Activated CD4-positive, alpha-beta T cell treated with anti-CD3 and anti-CD28 coated beads, Interleukin-2, amount 50 U/mL, for 48 hours (primary cell): ENCODE results near the gene CLOCK.
A peak's percentile ranks its signal among the peaks of the same experiment; 100 is the strongest.
"Not testable (repeated sequence)": the region's sequence is repeated elsewhere in the genome, so short reads cannot be mapped to it uniquely, and the experiment has no call there.

ENCODE experiments used
- DNase-seq, 2 experiments: peaks; one replicate each; pipeline ENCODE4 v3.0.0-alpha.2; 2020

The CLOCK gene

GRCh38 chr4:55546756-55547465 lies at the start of gene CLOCK:
CLOCK (minus strand) TSS chr4:55546909; CDS start chr4:55482785, 64,124 bp downstream.
- DNase-seq = peak; percentile 84 to 87

- DNase-seq = no peak
These were observed 45.3 kb upstream of the CLOCK start, which contains the start of gene PDCL2 for GRCh38 chr4:55592014-55592413. PDCL2 (minus strand) TSS chr4:55592245; CDS start chr4:55592109, 136 bp downstream.

GRCh38 chr4:55588160-55588559 lies 41.5 kb upstream of the CLOCK start:
- DNase-seq = no peak

- DNase-seq = not testable (repeated sequence)
These were observed 36.1 kb upstream of the CLOCK start for GRCh38 chr4:55582773-55583172.

- DNase-seq = no peak
These were observed 31.8 kb upstream of the CLOCK start for GRCh38 chr4:55578341-55579010.

- DNase-seq = no peak
These were observed 28.8 kb upstream of the CLOCK start for GRCh38 chr4:55575513-55575912.

- DNase-seq = no peak
These were observed 27.5 kb upstream of the CLOCK start for GRCh38 chr4:55574252-55574651.

GRCh38 chr4:55571806-55572205 lies 25.1 kb upstream of the CLOCK start:
- no peak for DNase-seq

- no peak for DNase-seq
These were observed 22.3 kb upstream of the CLOCK start for GRCh38 chr4:55568905-55569504.

GRCh38 chr4:55561889-55562288 lies 15.2 kb upstream of the CLOCK start:
- DNase-seq = no peak

GRCh38 chr4:55560096-55560495 lies 13.4 kb upstream of the CLOCK start:
- no peak for DNase-seq

- no peak for DNase-seq
These were observed 7.8 kb upstream of the CLOCK start for GRCh38 chr4:55554453-55555030.

- DNase-seq = peak in 1 of 2 experiments; percentile 7
These were observed 6.9 kb upstream of the CLOCK start for GRCh38 chr4:55553441-55554201.

GRCh38 chr4:55551964-55552363 lies 5.3 kb upstream of the CLOCK start:
- DNase-seq = not testable (repeated sequence)

- DNase-seq = no peak
These were observed 3.2 kb upstream of the CLOCK start for GRCh38 chr4:55549888-55550287.

- DNase-seq = no peak
These were observed 1.2 kb upstream of the CLOCK start for GRCh38 chr4:55547918-55548317.

GRCh38 chr4:55547466-55547770 lies 709 bp upstream of the CLOCK start:
- DNase-seq = no peak

GRCh38 chr4:55546506-55546755 lies 278 bp downstream of the CLOCK start:
- no peak for DNase-seq

- peak; percentile 60 to 71 for DNase-seq
These were observed 836 bp downstream of the CLOCK start for GRCh38 chr4:55545641-55546505.

GRCh38 chr4:55545151-55545550 lies 1.6 kb downstream of the CLOCK start:
- no peak for DNase-seq

- no peak for DNase-seq
These were observed 2.9 kb downstream of the CLOCK start for GRCh38 chr4:55543858-55544257.

GRCh38 chr4:55540271-55540670 lies 6.4 kb downstream of the CLOCK start:
- DNase-seq = no peak
